Gastrocnemius medialis (tissue), 4 donors: ENCODE measurements around the gene BRF1. TPM values are rescaled to one million over a fixed set of nuclear protein-coding genes. Genes with fewer than 3 reads are reported as not detected.
"Not testable (repeated sequence)": the region's sequence is repeated elsewhere in the genome, so short reads cannot be mapped to it uniquely, and the experiment has no call there.

Experiments used
- ATAC-seq, 2 donors: fragments of 150-250 bp; one replicate each; pipeline ENCODE4 v1.9.1; 2016
- DNase-seq, 2 donors: peaks; one replicate each; pipeline ENCODE4 v3.0.0-alpha.2; 2019
- H3K27ac ChIP-seq, 4 donors: fragments of 200-600 bp; sonication (generic); 1 replicate in 1 of 4; 2 replicates in 3 of 4; pipeline ENCODE4 v1.5.1; 2016 to 2018; ENCODE audit warnings: mild to moderate bottlenecking in 2 of 4, moderate library complexity in 1 of 4
- H3K27me3 ChIP-seq, 3 donors: fragments of 200-600 bp; sonication (generic) in 2 of 3; 1 replicate in 1 of 3; 2 replicates in 2 of 3; pipeline versions ENCODE4 v1.5.1 to v1.6.0; 2016 to 2019; ENCODE audit warnings: mild to moderate bottlenecking in 1 of 3, moderate library complexity in 1 of 3
- H3K36me3 ChIP-seq, 2 donors: fragments of 200-600 bp; sonication (generic) in 1 of 2; one replicate each; pipeline ENCODE4 v1.5.1; 2017 to 2018
- H3K4me1 ChIP-seq, 2 donors: fragments of 200-600 bp; sonication (generic) in 1 of 2; one replicate each; pipeline ENCODE4 v1.5.1; 2016 to 2017; ENCODE audit warnings: mild to moderate bottlenecking in 2 of 2
- H3K4me3 ChIP-seq, 4 donors: fragments of 200-600 bp; sonication (generic) in 3 of 4; 1 replicate in 1 of 4; 2 replicates in 3 of 4; pipeline ENCODE4 v1.5.1; 2016 to 2019; ENCODE audit warnings: mild to moderate bottlenecking in 2 of 4
- H3K9me3 ChIP-seq, 3 donors: fragments of 200-600 bp; sonication (generic) in 2 of 3; 1 replicate in 1 of 3; 2 replicates in 2 of 3; pipeline ENCODE4 v1.5.1; 2016 to 2019
- POLR2A ChIP-seq, 2 donors: fragments of 450-650 bp; IDR thresholded peaks; one replicate each; pipeline ENCODE4 v1.6.1; 2017; ENCODE audit warnings: antibody characterized with exemption in 2 of 2, mild to moderate bottlenecking in 2 of 2, moderate library complexity in 2 of 2
- in situ Hi-C, 4 donors: fragments of 200-750 bp; cut with MboI; loops; one replicate each; pipeline versions ENCODE4 v1.15.0 to v1.8.0; 2017; ENCODE audit warnings: low sequenced_read_pairs in 4 of 4
- intact Hi-C: fragments of 100-400 bp; cut with DNase I; formaldehyde crosslinking; loops from one replicate; pipeline ENCODE4 v1.15.1; 2023; ENCODE audit warnings: low total_unique reads
- total RNA-seq, 4 donors: library from RNA; depleted of rRNA; stranded (reverse); fragments of >200 nt; gene quantifications; one replicate each; pipeline versions ENCODE4 v1.1.0 to v1.2.3, GENCODE V29; 2016
- TF ChIP-seq, protein P1 (sequence below), 5 experiments: fragments of 450-650 bp in 3 of 5; fragments of 200-600 bp in 2 of 5; sonication (generic) in 2 of 5; IDR thresholded peaks in 4 of 5; conservative IDR thresholded peaks in 1 of 5; 1 replicate in 4 of 5; 2 replicates in 1 of 5; pipeline ENCODE4 v1.5.1; 2016 to 2019; ENCODE audit warnings: antibody characterized with exemption in 5 of 5, mild to moderate bottlenecking in 3 of 5, moderate library complexity in 3 of 5

The BRF1 gene
- total RNA-seq, 4 donors from 2014 or later = 19.5 to 27.4 (median 21.4) TPM

DNA sequence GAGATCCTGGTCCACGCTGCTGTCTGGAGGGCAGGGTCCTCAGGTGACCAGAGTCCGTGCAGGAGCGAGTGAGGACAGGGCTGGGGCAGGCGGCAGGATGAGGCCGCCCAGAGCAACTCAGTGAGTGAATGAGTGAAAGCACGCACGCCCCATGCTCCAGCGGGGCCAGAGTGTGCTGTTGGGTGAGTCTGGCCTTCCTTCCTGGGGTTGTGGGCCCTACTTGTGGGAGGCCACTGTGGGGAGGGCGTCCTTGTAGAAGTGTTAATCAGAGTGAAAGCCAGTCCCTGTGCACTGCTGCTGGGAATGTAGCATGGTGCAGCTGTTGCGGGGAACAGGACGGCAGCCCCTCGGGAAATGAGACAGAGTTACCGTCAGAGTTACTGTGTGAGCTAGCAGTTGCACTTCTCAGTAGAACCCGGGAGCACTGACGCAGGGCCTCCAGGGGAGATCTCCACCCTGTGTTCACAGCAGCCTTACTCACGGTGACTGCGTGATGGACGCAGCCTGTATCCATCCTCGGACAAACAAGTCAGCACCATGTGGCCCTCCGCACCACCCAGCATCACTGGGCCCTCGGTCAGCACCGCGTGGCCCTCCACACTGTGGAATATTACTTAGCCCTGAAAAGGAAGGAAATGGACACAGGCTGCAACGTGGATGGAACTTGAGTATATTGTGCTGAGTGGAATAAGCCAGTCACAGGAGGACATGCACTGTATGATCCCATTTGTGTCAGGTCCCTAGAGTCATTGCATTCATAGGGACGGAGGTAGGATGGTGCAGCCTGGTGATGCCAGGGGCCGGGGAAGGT is 35.9 kb upstream of the BRF1 start:
- in situ Hi-C loops (loop anchor here in 1 of 4 donors (25.0 kb wide), 1 partner anchor 124 kb away; no protein-coding TSS in a partner anchor), intact Hi-C loops (no loop called here)
- H3K27ac ChIP-seq = peak overlapping the region in 3 of 4 donors; percentile 7 to 65 (median 57)

DNA sequence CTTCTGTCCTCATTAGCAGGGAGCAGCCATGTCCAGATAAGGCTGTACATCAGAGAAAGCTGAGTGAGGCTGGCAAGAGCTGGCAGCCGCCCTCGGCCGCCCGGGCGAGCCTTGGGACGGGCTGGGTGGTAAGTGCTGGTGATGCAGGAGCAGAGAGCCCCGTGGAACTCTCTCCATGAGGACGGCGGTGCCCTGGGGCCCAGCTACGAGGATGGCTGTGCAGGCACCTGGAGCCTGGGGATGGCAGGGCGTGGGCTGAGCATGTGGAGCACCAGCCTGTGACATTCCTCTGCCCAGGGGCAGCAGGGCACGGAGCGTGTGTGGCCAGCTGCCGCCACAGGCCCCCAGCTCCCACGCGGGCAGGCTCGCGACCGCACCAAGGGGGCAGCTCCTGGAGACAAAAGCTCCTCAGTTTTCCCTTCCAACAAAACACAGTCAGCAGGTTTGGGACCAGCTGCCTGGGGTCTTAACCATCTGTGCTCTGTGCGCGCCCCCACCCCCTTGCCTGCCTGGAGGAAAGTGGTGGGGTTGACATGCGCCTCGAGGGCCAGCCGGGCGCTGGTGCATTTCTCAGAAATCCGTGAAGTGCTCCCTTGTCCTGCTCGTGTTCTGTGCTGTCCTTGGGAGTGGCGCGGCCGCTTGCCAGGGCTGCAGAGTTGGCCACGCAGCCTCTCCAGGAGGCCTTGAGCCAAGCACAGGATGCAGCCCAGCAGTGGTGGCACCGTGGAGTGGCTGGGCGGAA is 35.1 kb upstream of the BRF1 start:
- peak; percentile 64 to 68 for ATAC-seq
- in situ Hi-C loops = loop anchor here in 1 of 4 donors (25.0 kb wide), 1 partner anchor 124 kb away; no protein-coding TSS in a partner anchor

More for the DNA sequence above, 35.9 kb upstream of the BRF1 start:
- DNase-seq (no peak), ATAC-seq (no peak)
- TF ChIP-seq, protein P1, sequence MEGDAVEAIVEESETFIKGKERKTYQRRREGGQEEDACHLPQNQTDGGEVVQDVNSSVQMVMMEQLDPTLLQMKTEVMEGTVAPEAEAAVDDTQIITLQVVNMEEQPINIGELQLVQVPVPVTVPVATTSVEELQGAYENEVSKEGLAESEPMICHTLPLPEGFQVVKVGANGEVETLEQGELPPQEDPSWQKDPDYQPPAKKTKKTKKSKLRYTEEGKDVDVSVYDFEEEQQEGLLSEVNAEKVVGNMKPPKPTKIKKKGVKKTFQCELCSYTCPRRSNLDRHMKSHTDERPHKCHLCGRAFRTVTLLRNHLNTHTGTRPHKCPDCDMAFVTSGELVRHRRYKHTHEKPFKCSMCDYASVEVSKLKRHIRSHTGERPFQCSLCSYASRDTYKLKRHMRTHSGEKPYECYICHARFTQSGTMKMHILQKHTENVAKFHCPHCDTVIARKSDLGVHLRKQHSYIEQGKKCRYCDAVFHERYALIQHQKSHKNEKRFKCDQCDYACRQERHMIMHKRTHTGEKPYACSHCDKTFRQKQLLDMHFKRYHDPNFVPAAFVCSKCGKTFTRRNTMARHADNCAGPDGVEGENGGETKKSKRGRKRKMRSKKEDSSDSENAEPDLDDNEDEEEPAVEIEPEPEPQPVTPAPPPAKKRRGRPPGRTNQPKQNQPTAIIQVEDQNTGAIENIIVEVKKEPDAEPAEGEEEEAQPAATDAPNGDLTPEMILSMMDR (IDR thresholded peaks at IDR 0.05 in 4 of 5, conservative IDR thresholded peaks at IDR 0.05 in 1 of 5) = no peak
- no peak for TF ChIP-seq POLR2A (IDR thresholded peaks at IDR 0.05)
- Histone ChIP-seq H3K9me3 (no peaks in the 10 kb centered on the region), H3K4me1 (peaks cover 73 to 76% of the 10 kb centered on the region in 2 donors), H3K4me3 (no peak overlapping the region), H3K27me3 (no peaks in the 10 kb centered on the region), H3K36me3 (no peaks in the 10 kb centered on the region)

DNA sequence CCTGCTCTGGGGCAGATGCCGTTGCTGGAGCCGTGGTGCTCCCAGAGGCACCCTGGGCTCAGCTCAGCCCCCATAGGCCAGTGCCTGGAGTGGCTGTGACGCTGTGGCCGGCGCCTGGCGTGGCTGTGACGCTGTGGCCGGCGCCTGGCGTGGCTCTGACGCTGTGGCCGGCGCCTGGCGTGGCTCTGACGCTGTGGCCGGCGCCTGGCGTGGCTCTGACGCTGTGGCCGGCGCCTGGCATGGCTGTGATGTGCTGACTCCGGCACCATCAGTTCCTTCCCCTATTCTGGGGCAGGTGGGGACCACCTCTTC is 34.4 kb upstream of the BRF1 start:
- ATAC-seq, intact Hi-C loops, H3K27me3 ChIP-seq, H3K36me3 ChIP-seq, DNase-seq, H3K9me3 ChIP-seq, H3K4me3 ChIP-seq: not testable (repeated sequence)
- Histone ChIP-seq H3K4me1 (peaks cover 69 to 72% of the 10 kb centered on the region in 2 donors), H3K27ac (peak overlapping the region in 1 of 4 donors; percentile 57)
- in situ Hi-C loops = loop anchor here in 1 of 4 donors (25.0 kb wide), 1 partner anchor 123 kb away; no protein-coding TSS in a partner anchor

More for the DNA sequence above, 35.1 kb upstream of the BRF1 start:
- Histone ChIP-seq H3K36me3 (no peaks in the 10 kb centered on the region), H3K9me3 (no peaks in the 10 kb centered on the region), H3K4me3 (peak overlapping the region in 1 of 4 donors; percentile 7), H3K27me3 (no peaks in the 10 kb centered on the region), H3K4me1 (peaks cover 67 to 70% of the 10 kb centered on the region in 2 donors), H3K27ac (peak overlapping the region in 3 of 4 donors; percentile 7 to 65 (median 57))
- TF ChIP-seq, protein P1 (IDR thresholded peaks at IDR 0.05 in 4 of 5, conservative IDR thresholded peaks at IDR 0.05 in 1 of 5) = no peak
- no peak for TF ChIP-seq POLR2A (IDR thresholded peaks at IDR 0.05)
- intact Hi-C loops = no loop called here
- peak; percentile 54 to 79 for DNase-seq

DNA sequence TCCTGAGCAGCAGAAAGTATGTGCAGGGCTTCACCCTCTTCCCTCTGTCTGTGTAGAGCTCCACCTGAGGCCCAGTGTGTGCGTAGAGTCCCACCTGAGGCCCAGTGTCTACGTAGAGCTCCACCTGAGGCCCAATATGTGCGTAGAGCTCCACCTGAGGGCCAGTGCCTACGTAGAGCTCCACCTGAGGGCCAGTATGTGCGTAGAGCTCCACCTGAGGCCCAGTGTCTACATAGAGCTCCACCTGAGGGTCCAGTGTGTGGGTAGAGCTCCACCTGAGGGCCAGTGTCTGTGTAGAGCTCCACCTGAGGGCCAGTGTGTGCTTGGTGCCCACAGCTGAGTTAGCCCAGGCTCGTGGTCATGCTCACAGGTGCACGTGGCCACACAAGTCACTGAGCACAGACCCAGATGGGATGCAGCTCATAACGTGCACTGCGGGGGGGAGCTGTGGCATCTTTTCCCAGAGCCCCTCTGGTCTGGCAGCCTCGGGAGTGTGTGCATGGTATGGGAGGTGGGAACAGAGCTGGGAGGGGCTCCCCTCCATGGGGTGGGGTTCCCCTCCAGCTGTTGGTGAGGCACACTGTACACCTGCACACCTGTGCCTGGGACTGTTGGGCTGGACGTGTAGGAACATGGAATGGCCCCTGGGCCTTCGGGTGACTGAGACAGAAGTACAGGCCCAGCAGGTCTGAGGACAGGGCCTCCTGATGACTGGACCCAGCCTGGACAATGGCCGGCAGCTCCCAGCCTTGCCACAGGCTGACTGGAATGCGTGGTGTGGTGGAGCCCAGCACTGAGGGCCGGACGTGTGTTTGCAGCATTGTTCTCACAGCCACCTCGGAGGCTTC is 33.8 kb upstream of the BRF1 start:
- Histone ChIP-seq H3K4me1 (peaks cover 72 to 78% of the 10 kb centered on the region in 2 donors), H3K4me3 (no peak overlapping the region), H3K27me3 (no peaks in the 10 kb centered on the region), H3K36me3 (no peaks in the 10 kb centered on the region), H3K27ac (peak overlapping the region in 2 of 4 donors; percentile 35 to 46), H3K9me3 (no peaks in the 10 kb centered on the region)
- DNase-seq = no peak
- ATAC-seq = no peak
- in situ Hi-C loops (loop anchor here in 1 of 4 donors (25.0 kb wide), 1 partner anchor 122 kb away; no protein-coding TSS in a partner anchor), intact Hi-C loops (no loop called here)
- TF ChIP-seq POLR2A (IDR thresholded peaks at IDR 0.05) = no peak
- TF ChIP-seq, protein P1 (IDR thresholded peaks at IDR 0.05 in 4 of 5, conservative IDR thresholded peaks at IDR 0.05 in 1 of 5) = no peak
